Gastrocnemius medialis (tissue), 4 donors: ENCODE measurements around the gene IKBKG. TPM values are rescaled to one million over a fixed set of nuclear protein-coding genes. Genes with fewer than 3 reads are reported as not detected.
A peak's percentile ranks its signal among the peaks of the same experiment; 100 is the strongest.

Experiments used
- ATAC-seq, 2 donors: fragments of 150-250 bp; one replicate each; pipeline ENCODE4 v1.9.1; 2016
- DNase-seq, 2 donors: peaks; one replicate each; pipeline ENCODE4 v3.0.0-alpha.2; 2019
- H3K27ac ChIP-seq, 4 donors: fragments of 200-600 bp; sonication (generic); 1 replicate in 1 of 4; 2 replicates in 3 of 4; pipeline ENCODE4 v1.5.1; 2016 to 2018; ENCODE audit warnings: mild to moderate bottlenecking in 2 of 4, moderate library complexity in 1 of 4
- H3K27me3 ChIP-seq, 3 donors: fragments of 200-600 bp; sonication (generic) in 2 of 3; 1 replicate in 1 of 3; 2 replicates in 2 of 3; pipeline versions ENCODE4 v1.5.1 to v1.6.0; 2016 to 2019; ENCODE audit warnings: mild to moderate bottlenecking in 1 of 3, moderate library complexity in 1 of 3
- H3K36me3 ChIP-seq, 2 donors: fragments of 200-600 bp; sonication (generic) in 1 of 2; one replicate each; pipeline ENCODE4 v1.5.1; 2017 to 2018
- H3K4me1 ChIP-seq, 2 donors: fragments of 200-600 bp; sonication (generic) in 1 of 2; one replicate each; pipeline ENCODE4 v1.5.1; 2016 to 2017; ENCODE audit warnings: mild to moderate bottlenecking in 2 of 2
- H3K4me3 ChIP-seq, 4 donors: fragments of 200-600 bp; sonication (generic) in 3 of 4; 1 replicate in 1 of 4; 2 replicates in 3 of 4; pipeline ENCODE4 v1.5.1; 2016 to 2019; ENCODE audit warnings: mild to moderate bottlenecking in 2 of 4
- H3K9me3 ChIP-seq, 3 donors: fragments of 200-600 bp; sonication (generic) in 2 of 3; 1 replicate in 1 of 3; 2 replicates in 2 of 3; pipeline ENCODE4 v1.5.1; 2016 to 2019
- CTCF ChIP-seq, 5 experiments: fragments of 450-650 bp in 3 of 5; fragments of 200-600 bp in 2 of 5; sonication (generic) in 2 of 5; IDR thresholded peaks in 4 of 5; conservative IDR thresholded peaks in 1 of 5; 1 replicate in 4 of 5; 2 replicates in 1 of 5; pipeline ENCODE4 v1.5.1; 2016 to 2019; ENCODE audit warnings: antibody characterized with exemption in 5 of 5, mild to moderate bottlenecking in 3 of 5, moderate library complexity in 3 of 5
- POLR2A ChIP-seq, 2 donors: fragments of 450-650 bp; IDR thresholded peaks; one replicate each; pipeline ENCODE4 v1.6.1; 2017; ENCODE audit warnings: antibody characterized with exemption in 2 of 2, mild to moderate bottlenecking in 2 of 2, moderate library complexity in 2 of 2
- in situ Hi-C, 4 donors: fragments of 200-750 bp; cut with MboI; loops; one replicate each; pipeline versions ENCODE4 v1.15.0 to v1.8.0; 2017; ENCODE audit warnings: low sequenced_read_pairs in 4 of 4
- intact Hi-C: fragments of 100-400 bp; cut with DNase I; formaldehyde crosslinking; loops from one replicate; pipeline ENCODE4 v1.15.1; 2023; ENCODE audit warnings: low total_unique reads
- total RNA-seq, 4 donors: library from RNA; depleted of rRNA; stranded (reverse); fragments of >200 nt; gene quantifications; one replicate each; pipeline versions ENCODE4 v1.1.0 to v1.2.3, GENCODE V29; 2016

The IKBKG gene
- total RNA-seq, 4 donors from 2014 or later = 8.8 to 17.5 (median 11.6) TPM

- Histone ChIP-seq H3K36me3 (no peaks in the 10 kb centered on the region), H3K27ac (peak within 1 kb of the TSS; percentile 88 to 96 (median 95)), H3K4me1 (peaks cover 0 to 12% of the 10 kb centered on the region in 2 donors), H3K4me3 (peak within 1 kb of the TSS; percentile 68 to 89 (median 72)), H3K9me3 (no peaks in the 10 kb centered on the region), H3K27me3 (no peaks in the 10 kb centered on the region)
- DNase-seq (peak; percentile 93), ATAC-seq (peak; percentile 86 to 92)
- in situ Hi-C loops = no loop called here
- TF ChIP-seq CTCF (IDR thresholded peaks at IDR 0.05 in 4 of 5, conservative IDR thresholded peaks at IDR 0.05 in 1 of 5) = no peak
- TF ChIP-seq POLR2A (IDR thresholded peaks at IDR 0.05) = peak; percentile 88 to 89
- intact Hi-C loops = loop anchor here (1.0 to 10.0 kb wide), 4 partner anchors 26 to 591 kb away; partner anchors contain the start of genes ARHGAP4, LAGE3, RPL10 and SLC10A3
Observed at GRCh38 chrX:154515966-154516655, 31.3 kb upstream of the IKBKG start, which contains the start of gene FAM3A. FAM3A (minus strand) TSS chrX:154516232; CDS start chrX:154515772, 460 bp downstream.

- in situ Hi-C loops = no loop called here
- H3K4me1 ChIP-seq = peaks cover 0 to 12% of the 10 kb centered on the region in 2 donors
- no peaks in the 10 kb centered on the region for H3K27me3 ChIP-seq
- H3K4me3 ChIP-seq = peak overlapping the region; percentile 46 to 74 (median 56)
- DNase-seq (peak in 1 of 2 donors; percentile 46), ATAC-seq (peak; percentile 34 to 37)
- H3K36me3 ChIP-seq = no peaks in the 10 kb centered on the region
- H3K9me3 ChIP-seq = no peaks in the 10 kb centered on the region
- no peak for TF ChIP-seq POLR2A (IDR thresholded peaks at IDR 0.05)
- peak in 1 of 5 experiments; percentile 10 for TF ChIP-seq CTCF (IDR thresholded peaks at IDR 0.05 in 4 of 5, conservative IDR thresholded peaks at IDR 0.05 in 1 of 5)
- intact Hi-C loops = loop anchor here (1.0 to 10.0 kb wide), 4 partner anchors 26 to 592 kb away; partner anchors contain the start of genes ARHGAP4, LAGE3, RPL10 and SLC10A3
- peak overlapping the region; percentile 88 to 96 (median 92) for H3K27ac ChIP-seq
Observed at GRCh38 chrX:154516656-154517100, 30.7 kb upstream of the IKBKG start.

GRCh38 chrX:154517101-154517781 is 30.2 kb upstream of the IKBKG start:
- no peaks in the 10 kb centered on the region for H3K9me3 ChIP-seq
- H3K4me3 ChIP-seq = peak overlapping the region; percentile 46 to 74 (median 56)
- peak in 1 of 2 donors; percentile 22 for DNase-seq
- H3K27me3 ChIP-seq = no peaks in the 10 kb centered on the region
- H3K4me1 ChIP-seq = peaks cover 0 to 12% of the 10 kb centered on the region in 2 donors
- in situ Hi-C loops (no loop called here), intact Hi-C loops (loop anchor here (2.0 to 10.0 kb wide), 3 partner anchors 38 to 592 kb away; partner anchors contain the start of genes ARHGAP4, LAGE3 and RPL10)
- TF ChIP-seq CTCF (IDR thresholded peaks at IDR 0.05 in 4 of 5, conservative IDR thresholded peaks at IDR 0.05 in 1 of 5) (no peak), POLR2A (IDR thresholded peaks at IDR 0.05) (no peak)
- H3K27ac ChIP-seq = peak overlapping the region; percentile 88 to 96 (median 92)
- no peaks in the 10 kb centered on the region for H3K36me3 ChIP-seq
- ATAC-seq = no peak

GRCh38 chrX:154519389-154519788 is 28.0 kb upstream of the IKBKG start:
- no peak overlapping the region for H3K4me3 ChIP-seq
- in situ Hi-C loops (no loop called here), intact Hi-C loops (loop anchor here (5.0 to 10.0 kb wide), 2 partner anchors 122 to 595 kb away; partner anchors contain the start of genes ARHGAP4 and RPL10)
- TF ChIP-seq CTCF (IDR thresholded peaks at IDR 0.05 in 4 of 5, conservative IDR thresholded peaks at IDR 0.05 in 1 of 5) (no peak), POLR2A (IDR thresholded peaks at IDR 0.05) (no peak)
- no peaks in the 10 kb centered on the region for H3K9me3 ChIP-seq
- no peak for ATAC-seq
- no peaks in the 10 kb centered on the region for H3K36me3 ChIP-seq
- peaks cover 0 to 12% of the 10 kb centered on the region in 2 donors for H3K4me1 ChIP-seq
- no peak overlapping the region for H3K27ac ChIP-seq
- no peak for DNase-seq
- H3K27me3 ChIP-seq = no peaks in the 10 kb centered on the region
